NCI-H187 treated with DMSO at 0.1 percent for 48 hours (cell line): ENCODE data around the gene AK4.
"Not testable (repeated sequence)": the region's sequence is repeated elsewhere in the genome, so short reads cannot be mapped to it uniquely, and the experiment has no call there.

Experiments
- DNase-seq: peaks from one replicate; lab custom pipeline; 2025; lab: John Stamatoyannopoulos, UW

The AK4 gene

GRCh38 chr1:65148178-65148547 lies at the start of gene AK4:
Gene AK4, plus strand, starts transcription at chr1:65148203. Its CDS starts 205 bp downstream, at chr1:65148408.
- DNase-seq: not testable (repeated sequence)

- DNase-seq: no peak
Measured at GRCh38 chr1:65103807-65104206, 44.2 kb upstream of the AK4 start.

- DNase-seq: no peak
Measured at GRCh38 chr1:65104854-65105534, 43.0 kb upstream of the AK4 start.

- no peak for DNase-seq
Measured at GRCh38 chr1:65105596-65105995, 42.4 kb upstream of the AK4 start.

- DNase-seq: peak; percentile 11
Measured at GRCh38 chr1:65108025-65108642, 39.9 kb upstream of the AK4 start.

- DNase-seq: no peak
Measured at GRCh38 chr1:65109487-65109886, 38.5 kb upstream of the AK4 start.

- DNase-seq: no peak
Measured at GRCh38 chr1:65112811-65113210, 35.2 kb upstream of the AK4 start.

- no peak for DNase-seq
Measured at GRCh38 chr1:65113298-65113697, 34.7 kb upstream of the AK4 start.

GRCh38 chr1:65114322-65114721 lies 33.7 kb upstream of the AK4 start:
- no peak for DNase-seq

GRCh38 chr1:65119951-65120350 lies 28.1 kb upstream of the AK4 start:
- no peak for DNase-seq

- DNase-seq: not testable (repeated sequence)
Measured at GRCh38 chr1:65129104-65129503, 18.9 kb upstream of the AK4 start.

GRCh38 chr1:65138524-65138923 lies 9.5 kb upstream of the AK4 start:
- DNase-seq: no peak

GRCh38 chr1:65139793-65140192 lies 8.2 kb upstream of the AK4 start:
- DNase-seq: not testable (repeated sequence)

- no peak for DNase-seq
Measured at GRCh38 chr1:65141394-65141793, 6.6 kb upstream of the AK4 start.

- DNase-seq: no peak
Measured at GRCh38 chr1:65141918-65142317, 6.1 kb upstream of the AK4 start.

- not testable (repeated sequence) for DNase-seq
Measured at GRCh38 chr1:65143112-65143658, 4.8 kb upstream of the AK4 start.

GRCh38 chr1:65146908-65147423 lies 1.0 kb upstream of the AK4 start:
- DNase-seq: no peak

- no peak for DNase-seq
Measured at GRCh38 chr1:65147424-65148177, 402 bp upstream of the AK4 start.

GRCh38 chr1:65148548-65149350 lies 746 bp downstream of the AK4 start:
- no peak for DNase-seq

GRCh38 chr1:65149351-65150107 lies 1.5 kb downstream of the AK4 start:
- DNase-seq: no peak

- DNase-seq: no peak
Measured at GRCh38 chr1:65150108-65150463, 2.1 kb downstream of the AK4 start.
